AG04449 (cell line): ENCODE results near the gene POLR1A.
"Not testable (repeated sequence)": the region's sequence is repeated elsewhere in the genome, so short reads cannot be mapped to it uniquely, and the experiment has no call there.

ENCODE experiments used
- CTCF ChIA-PET: fragments of 350-600 bp; formaldehyde crosslinking; extraction: SDS; loops from one replicate; lab custom pipeline; 2021; ENCODE audit warnings: antibody characterized with exemption; lab: Yijun Ruan, JAX
- POLR2A ChIA-PET: fragments of 400-600, 350-600 bp; formaldehyde crosslinking; extraction: SDS; loops from one replicate; lab custom pipeline; 2020; ENCODE audit warnings: antibody characterized with exemption, inconsistent platforms; lab: Yijun Ruan, JAX
- DNase-seq: peaks from one replicate; pipeline ENCODE4 v3.0.0-alpha.2; 2010; ENCODE audit warnings: low read depth, low spot score
- H3K4me3 ChIP-seq: 2 replicates; pipeline ENCODE4 v1.5.1; 2011; ENCODE audit warnings: low read depth, mild to moderate bottlenecking, control low read depth, low read length
- CTCF ChIP-seq: IDR thresholded peaks from one replicate; pipeline ENCODE4 v1.5.1; 2011; ENCODE audit warnings: mild to moderate bottlenecking, moderate library complexity, low read length, control low read depth, inconsistent platforms; ENCODE audit not compliant: insufficient read depth; ENCODE audit errors: missing control alignments

POLR1A gene

GRCh38 chr2:85995648-85996529 is 109.8 kb downstream of the POLR1A start:
- ChIA-PET CTCF (interaction anchor here (0.8 to 4.6 kb wide), 6 partner anchors 8 to 289 kb away, joined by 3 to 27 read pairs (median 6); partner anchors contain the start of gene ST3GAL5), POLR2A (no interaction called here)
- no peak overlapping the region for H3K4me3 ChIP-seq
- no peak for TF ChIP-seq CTCF
- DNase-seq, result no peak

GRCh38 chr2:85994897-85995647 is 110.6 kb downstream of the POLR1A start:
- ChIA-PET CTCF (interaction anchor here (1.3 to 2.1 kb wide), 3 partner anchors 9 to 168 kb away, joined by 3 to 8 read pairs (median 3); no protein-coding TSS in a partner anchor), POLR2A (no interaction called here)

GRCh38 chr2:85994421-85994777 is 111.3 kb downstream of the POLR1A start:
- ChIA-PET POLR2A (no interaction called here), CTCF (interaction anchor here (1.2 to 2.1 kb wide), 4 partner anchors 10 to 167 kb away, joined by 3 to 8 read pairs (median 4); partner anchors contain the start of gene ST3GAL5)

More at GRCh38 chr2:85994897-85995647, 110.6 kb downstream of the POLR1A start:
- no peak for TF ChIP-seq CTCF
- DNase-seq, result no peak
- no peak overlapping the region for H3K4me3 ChIP-seq

GRCh38 chr2:85992611-85993010 is 113.1 kb downstream of the POLR1A start:
- ChIA-PET CTCF (interaction anchor here (1.2 kb wide), 1 partner anchor 103 kb away, joined by 3 read pairs; no protein-coding TSS in a partner anchor), POLR2A (no interaction called here)
- no peak for DNase-seq
- TF ChIP-seq CTCF, result no peak
- H3K4me3 ChIP-seq, result no peak overlapping the region

More at GRCh38 chr2:85994421-85994777, 111.3 kb downstream of the POLR1A start:
- no peak overlapping the region for H3K4me3 ChIP-seq
- no peak for DNase-seq
- TF ChIP-seq CTCF, result no peak

- CTCF ChIA-PET, POLR2A ChIA-PET, DNase-seq, H3K4me3 ChIP-seq: not testable (repeated sequence)
Measured at GRCh38 chr2:85992053-85992452, 113.6 kb downstream of the POLR1A start.

- CTCF ChIA-PET, result interaction anchor here (1.9 kb wide), 1 partner anchor 17 kb away, joined by 4 read pairs; no protein-coding TSS in a partner anchor
- no peak overlapping the region for H3K4me3 ChIP-seq
- TF ChIP-seq CTCF, result no peak
- no peak for DNase-seq
- POLR2A ChIA-PET, result interaction anchor here (0.7 kb wide), 1 partner anchor 252 kb away, joined by 3 read pairs; no protein-coding TSS in a partner anchor
Measured at GRCh38 chr2:85990084-85990483, 115.6 kb downstream of the POLR1A start.
